Uterus (tissue), 4 donors: Measurements from ENCODE around the gene RRAS2. TPM values are rescaled to one million over a fixed set of nuclear protein-coding genes. Genes with fewer than 3 reads are reported as not detected.
"Not testable (repeated sequence)": the region's sequence is repeated elsewhere in the genome, so short reads cannot be mapped to it uniquely, and the experiment has no call there.

ENCODE experiments used
- DNase-seq, 2 donors: peaks; one replicate each; pipeline ENCODE4 v3.0.0-alpha.2; 2019 to 2020
- H3K27ac ChIP-seq, 2 donors: fragments of 200-600 bp; sonication (generic); 1 replicate in 1 of 2; 2 replicates in 1 of 2; pipeline ENCODE4 v1.5.1; 2016 to 2018
- H3K27me3 ChIP-seq, 2 donors: fragments of 200-600 bp; sonication (generic); one replicate each; pipeline ENCODE4 v1.5.1; 2018 to 2019; ENCODE audit warnings: control low read depth in 1 of 2
- H3K36me3 ChIP-seq, 2 donors: fragments of 200-600 bp; sonication (generic); one replicate each; pipeline ENCODE4 v1.5.1; 2019; ENCODE audit warnings: control low read depth in 1 of 2
- H3K4me1 ChIP-seq, 2 donors: fragments of 200-600 bp; sonication (generic); one replicate each; pipeline ENCODE4 v1.5.1; 2018 to 2019; ENCODE audit warnings: control low read depth in 1 of 2
- H3K4me3 ChIP-seq, 2 donors: fragments of 200-600 bp; sonication (generic); 1 replicate in 1 of 2; 2 replicates in 1 of 2; pipeline ENCODE4 v1.5.1; 2018 to 2019; ENCODE audit warnings: mild to moderate bottlenecking in 1 of 2
- H3K9me3 ChIP-seq, 2 donors: fragments of 200-600 bp; sonication (generic); one replicate each; pipeline ENCODE4 v1.5.1; 2019; ENCODE audit warnings: control low read depth in 1 of 2
- CTCF ChIP-seq, 4 experiments: fragments of 200-600 bp in 2 of 4; fragments of 450-650 bp in 2 of 4; sonication (generic) in 2 of 4; IDR thresholded peaks; one replicate each; pipeline ENCODE4 v1.5.1; 2016 to 2019; ENCODE audit warnings: antibody characterized with exemption in 4 of 4, mild to moderate bottlenecking in 2 of 4, moderate library complexity in 1 of 4
- POLR2A ChIP-seq, 2 donors: fragments of 450-650 bp; IDR thresholded peaks; one replicate each; pipeline ENCODE4 v1.6.1; 2016; ENCODE audit warnings: antibody characterized with exemption in 2 of 2, mild to moderate bottlenecking in 1 of 2, moderate library complexity in 1 of 2
- intact Hi-C: fragments of 100-400 bp; cut with DNase I; formaldehyde crosslinking; loops from one replicate; pipeline ENCODE4 v1.15.1; 2023; ENCODE audit warnings: low total_unique reads
- total RNA-seq, 4 donors: library from RNA; depleted of rRNA in 3 of 4; stranded (reverse); fragments of >200 nt in 3 of 4; gene quantifications; one replicate each; pipeline versions ENCODE4 v1.1.0 to v1.2.4, GENCODE V29; 2014 to 2023
- donor health status: DM: yes; HTN: yes; CAD: no.

RRAS2 gene
- total RNA-seq, 4 donors from 2014 or later, result 18.7 to 43.6 (median 36.8) TPM

GRCh38 chr11:14346303-14346955, 12.6 kb downstream of the RRAS2 start:
- Histone ChIP-seq H3K9me3 (no peaks in the 10 kb centered on the region), H3K36me3 (no peaks in the 10 kb centered on the region), H3K27ac (no peak overlapping the region), H3K27me3 (no peaks in the 10 kb centered on the region), H3K4me1 (no peaks in the 10 kb centered on the region), H3K4me3 (no peak overlapping the region)
- intact Hi-C loops, result no loop called here
- no peak for DNase-seq
- TF ChIP-seq CTCF (IDR thresholded peaks at IDR 0.05) (no peak), POLR2A (IDR thresholded peaks at IDR 0.05) (no peak)

- H3K4me1 ChIP-seq, result no peaks in the 10 kb centered on the region
- intact Hi-C loops, result no loop called here
- H3K4me3 ChIP-seq, result no peak overlapping the region
- no peaks in the 10 kb centered on the region for H3K9me3 ChIP-seq
- no peak overlapping the region for H3K27ac ChIP-seq
- no peak for DNase-seq
- H3K27me3 ChIP-seq, result no peaks in the 10 kb centered on the region
- no peaks in the 10 kb centered on the region for H3K36me3 ChIP-seq
- no peak for TF ChIP-seq CTCF (IDR thresholded peaks at IDR 0.05)
- no peak for TF ChIP-seq POLR2A (IDR thresholded peaks at IDR 0.05)
Observed at GRCh38 chr11:14345668-14346067, 13.3 kb downstream of the RRAS2 start.

GRCh38 chr11:14345016-14345415, 14.0 kb downstream of the RRAS2 start:
- H3K4me1 ChIP-seq, DNase-seq, H3K27ac ChIP-seq, H3K9me3 ChIP-seq, H3K36me3 ChIP-seq, H3K4me3 ChIP-seq, H3K27me3 ChIP-seq, intact Hi-C loops: not testable (repeated sequence)

- H3K4me1 ChIP-seq, result no peaks in the 10 kb centered on the region
- no peak overlapping the region for H3K4me3 ChIP-seq
- DNase-seq, result no peak
- TF ChIP-seq CTCF (IDR thresholded peaks at IDR 0.05), result no peak
- no peak for TF ChIP-seq POLR2A (IDR thresholded peaks at IDR 0.05)
- H3K9me3 ChIP-seq, result no peaks in the 10 kb centered on the region
- no peaks in the 10 kb centered on the region for H3K27me3 ChIP-seq
- intact Hi-C loops, result no loop called here
- H3K36me3 ChIP-seq, result no peaks in the 10 kb centered on the region
- H3K27ac ChIP-seq, result no peak overlapping the region
Observed at GRCh38 chr11:14342906-14343305, 16.1 kb downstream of the RRAS2 start.

- intact Hi-C loops, result no loop called here
- TF ChIP-seq POLR2A (IDR thresholded peaks at IDR 0.05) (no peak), CTCF (IDR thresholded peaks at IDR 0.05) (no peak)
- H3K27ac ChIP-seq, result no peak overlapping the region
Observed at GRCh38 chr11:14341968-14342367, 17.0 kb downstream of the RRAS2 start.

GRCh38 chr11:14340721-14341120, 18.3 kb downstream of the RRAS2 start:
- no peaks in the 10 kb centered on the region for H3K36me3 ChIP-seq
- H3K4me1 ChIP-seq, result no peaks in the 10 kb centered on the region
- intact Hi-C loops, result no loop called here
- H3K9me3 ChIP-seq, result peaks cover 0 to 6% of the 10 kb centered on the region in 2 donors
- no peak for DNase-seq
- TF ChIP-seq CTCF (IDR thresholded peaks at IDR 0.05) (no peak), POLR2A (IDR thresholded peaks at IDR 0.05) (no peak)
- H3K27me3 ChIP-seq, result no peaks in the 10 kb centered on the region
- H3K27ac ChIP-seq, result no peak overlapping the region
- H3K4me3 ChIP-seq, result no peak overlapping the region

More at GRCh38 chr11:14341968-14342367, 17.0 kb downstream of the RRAS2 start:
- Histone ChIP-seq H3K4me3 (no peak overlapping the region), H3K9me3 (peaks cover 0 to 6% of the 10 kb centered on the region in 2 donors), H3K4me1 (no peaks in the 10 kb centered on the region), H3K27me3 (no peaks in the 10 kb centered on the region), H3K36me3 (no peaks in the 10 kb centered on the region)
- DNase-seq, result no peak
